Uterus (tissue), 2 donors: Measurements from ENCODE around the gene TRIM43.

ENCODE experiments used
- POLR2A ChIP-seq, 2 donors: fragments of 450-650 bp; IDR thresholded peaks; one replicate each; pipeline ENCODE4 v1.6.1; 2016; ENCODE audit warnings: antibody characterized with exemption in 2 of 2, mild to moderate bottlenecking in 1 of 2, moderate library complexity in 1 of 2
- TF ChIP-seq, protein P1 (sequence below), 4 experiments: fragments of 200-600 bp in 2 of 4; fragments of 450-650 bp in 2 of 4; sonication (generic) in 2 of 4; IDR thresholded peaks; one replicate each; pipeline ENCODE4 v1.5.1; 2016 to 2019; ENCODE audit warnings: antibody characterized with exemption in 4 of 4, mild to moderate bottlenecking in 2 of 4, moderate library complexity in 1 of 4

DNA sequence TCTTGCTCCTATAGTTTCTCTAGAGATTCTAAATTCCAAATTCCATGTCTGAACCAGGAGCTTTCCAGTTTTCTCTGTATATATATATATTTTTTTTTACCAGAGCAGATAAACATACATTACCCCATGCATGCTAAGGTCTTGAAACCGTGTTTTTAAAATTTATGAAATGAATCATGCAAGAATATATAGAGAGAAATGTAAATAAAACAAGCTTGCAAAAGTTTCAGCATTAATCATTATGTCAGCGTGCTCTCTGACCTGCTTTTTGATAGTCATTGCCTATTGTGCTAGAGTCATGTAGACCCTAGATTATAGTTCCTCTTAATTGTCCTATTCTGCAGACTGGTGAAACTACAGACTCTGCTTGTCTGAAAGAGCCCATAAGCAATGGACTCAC is 22.6 kb upstream of the TRIM43 start:
- no peak for TF ChIP-seq POLR2A (IDR thresholded peaks at IDR 0.05)
- TF ChIP-seq, protein P1, sequence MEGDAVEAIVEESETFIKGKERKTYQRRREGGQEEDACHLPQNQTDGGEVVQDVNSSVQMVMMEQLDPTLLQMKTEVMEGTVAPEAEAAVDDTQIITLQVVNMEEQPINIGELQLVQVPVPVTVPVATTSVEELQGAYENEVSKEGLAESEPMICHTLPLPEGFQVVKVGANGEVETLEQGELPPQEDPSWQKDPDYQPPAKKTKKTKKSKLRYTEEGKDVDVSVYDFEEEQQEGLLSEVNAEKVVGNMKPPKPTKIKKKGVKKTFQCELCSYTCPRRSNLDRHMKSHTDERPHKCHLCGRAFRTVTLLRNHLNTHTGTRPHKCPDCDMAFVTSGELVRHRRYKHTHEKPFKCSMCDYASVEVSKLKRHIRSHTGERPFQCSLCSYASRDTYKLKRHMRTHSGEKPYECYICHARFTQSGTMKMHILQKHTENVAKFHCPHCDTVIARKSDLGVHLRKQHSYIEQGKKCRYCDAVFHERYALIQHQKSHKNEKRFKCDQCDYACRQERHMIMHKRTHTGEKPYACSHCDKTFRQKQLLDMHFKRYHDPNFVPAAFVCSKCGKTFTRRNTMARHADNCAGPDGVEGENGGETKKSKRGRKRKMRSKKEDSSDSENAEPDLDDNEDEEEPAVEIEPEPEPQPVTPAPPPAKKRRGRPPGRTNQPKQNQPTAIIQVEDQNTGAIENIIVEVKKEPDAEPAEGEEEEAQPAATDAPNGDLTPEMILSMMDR (IDR thresholded peaks at IDR 0.05): no peak
